ENCODE data around the gene DTX1.

Gene DTX1

GRCh38 chr12:113094738-113095137 is 38.2 kb downstream of the DTX1 start:
- Histone ChIP-seq H3K27me3 (ENCODE audit: control insufficient read depth, low read length) (no peaks in the 10 kb centered on the region), H3K27ac (ENCODE audit: low read depth, low read length) (0 out of 2 replicates have a peak overlapping the region, but pooled peaks have one; percentile 40), H3K4me1 (ENCODE audit: control insufficient read depth, low read length) (peaks cover 96% of the 10 kb centered on the region), H4K20me1 (ENCODE audit: control insufficient read depth, insufficient read depth, low read depth, low read length) (no peaks in the 10 kb centered on the region), H3K4me3 (ENCODE audit: low read length) (no peak overlapping the region), H3K9me3 (ENCODE audit: control insufficient read depth, insufficient read depth, low read length) (no peaks in the 10 kb centered on the region), H3K36me3 (ENCODE audit: control insufficient read depth, low read length) (peaks cover 95% of the 10 kb centered on the region), H3F3A (ENCODE audit: control insufficient read depth, insufficient read depth) (peaks cover 76% of the 10 kb centered on the region), H3K79me2 (ENCODE audit: control insufficient read depth, low read length) (peaks cover 37% of the 10 kb centered on the region), H3K9me2 (replicated peaks; ENCODE audit: control insufficient read depth, low read length) (no peaks in the 10 kb centered on the region), H3K4me2 (ENCODE audit: low read length) (no peak overlapping the region)
- TF ChIP-seq CTCF (IDR thresholded peaks at IDR 0.05; ENCODE audit: low read depth, low read length, poor library complexity, severe bottlenecking) (no peak), EZH2phosphoT487 (IDR thresholded peaks at IDR 0.05; ENCODE audit: borderline replicate concordance, low read length) (no peak)

GRCh38 chr12:113095405-113095804 is 38.9 kb downstream of the DTX1 start:
- Histone ChIP-seq H3K4me1 (ENCODE audit: control insufficient read depth, low read length) (peaks cover 92% of the 10 kb centered on the region), H3K9me2 (replicated peaks; ENCODE audit: control insufficient read depth, low read length) (no peaks in the 10 kb centered on the region), H3F3A (ENCODE audit: control insufficient read depth, insufficient read depth) (peaks cover 69% of the 10 kb centered on the region), H4K20me1 (ENCODE audit: control insufficient read depth, insufficient read depth, low read depth, low read length) (no peaks in the 10 kb centered on the region), H3K27me3 (ENCODE audit: control insufficient read depth, low read length) (no peaks in the 10 kb centered on the region), H3K36me3 (ENCODE audit: control insufficient read depth, low read length) (peaks cover 89% of the 10 kb centered on the region), H3K9me3 (ENCODE audit: control insufficient read depth, insufficient read depth, low read length) (no peaks in the 10 kb centered on the region), H3K4me3 (ENCODE audit: low read length) (no peak overlapping the region), H3K4me2 (ENCODE audit: low read length) (no peak overlapping the region), H3K79me2 (ENCODE audit: control insufficient read depth, low read length) (peaks cover 30% of the 10 kb centered on the region), H3K27ac (ENCODE audit: low read depth, low read length) (peak overlapping the region; percentile 40)
- TF ChIP-seq EZH2phosphoT487 (IDR thresholded peaks at IDR 0.05; ENCODE audit: borderline replicate concordance, low read length) (no peak), CTCF (IDR thresholded peaks at IDR 0.05; ENCODE audit: low read depth, low read length, poor library complexity, severe bottlenecking) (no peak)

DNA sequence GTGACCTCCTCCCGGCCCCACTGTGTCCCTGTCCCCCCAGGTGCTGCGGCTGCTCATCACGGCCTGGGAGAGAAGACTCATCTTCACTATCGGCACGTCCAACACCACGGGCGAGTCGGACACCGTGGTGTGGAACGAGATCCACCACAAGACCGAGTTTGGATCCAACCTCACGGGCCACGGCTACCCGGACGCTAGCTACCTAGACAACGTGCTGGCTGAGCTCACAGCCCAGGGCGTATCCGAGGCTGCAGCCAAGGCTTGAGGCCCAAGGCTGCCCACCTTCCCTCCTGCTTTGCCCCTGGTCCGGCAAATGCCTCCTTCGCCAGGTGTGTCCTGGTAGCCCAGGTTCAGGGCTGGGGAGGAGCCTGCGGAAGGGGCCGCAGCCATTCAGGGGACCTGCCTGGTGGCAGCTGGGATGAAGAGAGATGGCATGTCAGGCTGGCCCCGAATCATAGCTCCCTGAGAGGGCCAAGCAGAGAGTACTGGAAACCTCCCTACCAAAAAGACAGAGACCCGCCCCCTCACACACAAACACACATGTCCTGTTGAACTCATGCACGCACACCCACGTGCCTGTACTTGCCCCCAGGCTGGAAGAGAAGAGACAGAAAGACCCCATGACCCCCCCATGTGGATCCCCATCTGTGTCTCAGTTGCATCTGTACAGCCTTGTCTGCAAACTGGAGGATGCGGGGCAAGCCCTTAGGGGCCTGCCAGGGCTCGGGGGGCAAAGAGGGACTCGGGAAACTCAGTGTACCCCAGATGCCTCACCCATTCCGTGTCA is 40.3 kb downstream of the DTX1 start:
- peaks cover 89% of the 10 kb centered on the region for H3K4me1 ChIP-seq (ENCODE audit: control insufficient read depth, low read length)
- no peaks in the 10 kb centered on the region for H4K20me1 ChIP-seq (ENCODE audit: control insufficient read depth, insufficient read depth, low read depth, low read length)
- peak overlapping the region; percentile 66 for H3K27ac ChIP-seq (ENCODE audit: low read depth, low read length)
- no peaks in the 10 kb centered on the region for H3K9me2 ChIP-seq (replicated peaks; ENCODE audit: control insufficient read depth, low read length)
- H3F3A ChIP-seq (ENCODE audit: control insufficient read depth, insufficient read depth): peaks cover 71% of the 10 kb centered on the region
- peak overlapping the region; percentile 22; the same call in 1 of the 2 replicates for H3K4me2 ChIP-seq (ENCODE audit: low read length)
- peaks cover 74% of the 10 kb centered on the region for H3K36me3 ChIP-seq (ENCODE audit: control insufficient read depth, low read length)
- TF ChIP-seq EZH2phosphoT487 (IDR thresholded peaks at IDR 0.05; ENCODE audit: borderline replicate concordance, low read length): no peak
- no peak for TF ChIP-seq CTCF (IDR thresholded peaks at IDR 0.05; ENCODE audit: low read depth, low read length, poor library complexity, severe bottlenecking)
- no peaks in the 10 kb centered on the region for H3K9me3 ChIP-seq (ENCODE audit: control insufficient read depth, insufficient read depth, low read length)
- H3K27me3 ChIP-seq (ENCODE audit: control insufficient read depth, low read length): no peaks in the 10 kb centered on the region
- H3K79me2 ChIP-seq (ENCODE audit: control insufficient read depth, low read length): peaks cover 17% of the 10 kb centered on the region
- H3K4me3 ChIP-seq (ENCODE audit: low read length): no peak overlapping the region
